ENCODE data around the gene H2BK1.

- TF ChIP-seq, protein P1, sequence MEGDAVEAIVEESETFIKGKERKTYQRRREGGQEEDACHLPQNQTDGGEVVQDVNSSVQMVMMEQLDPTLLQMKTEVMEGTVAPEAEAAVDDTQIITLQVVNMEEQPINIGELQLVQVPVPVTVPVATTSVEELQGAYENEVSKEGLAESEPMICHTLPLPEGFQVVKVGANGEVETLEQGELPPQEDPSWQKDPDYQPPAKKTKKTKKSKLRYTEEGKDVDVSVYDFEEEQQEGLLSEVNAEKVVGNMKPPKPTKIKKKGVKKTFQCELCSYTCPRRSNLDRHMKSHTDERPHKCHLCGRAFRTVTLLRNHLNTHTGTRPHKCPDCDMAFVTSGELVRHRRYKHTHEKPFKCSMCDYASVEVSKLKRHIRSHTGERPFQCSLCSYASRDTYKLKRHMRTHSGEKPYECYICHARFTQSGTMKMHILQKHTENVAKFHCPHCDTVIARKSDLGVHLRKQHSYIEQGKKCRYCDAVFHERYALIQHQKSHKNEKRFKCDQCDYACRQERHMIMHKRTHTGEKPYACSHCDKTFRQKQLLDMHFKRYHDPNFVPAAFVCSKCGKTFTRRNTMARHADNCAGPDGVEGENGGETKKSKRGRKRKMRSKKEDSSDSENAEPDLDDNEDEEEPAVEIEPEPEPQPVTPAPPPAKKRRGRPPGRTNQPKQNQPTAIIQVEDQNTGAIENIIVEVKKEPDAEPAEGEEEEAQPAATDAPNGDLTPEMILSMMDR (IDR thresholded peaks at IDR 0.05; ENCODE audit: borderline replicate concordance, extremely low read depth, low read length, poor library complexity, severe bottlenecking), result no peak
- no peak for TF ChIP-seq EZH2 (IDR thresholded peaks at IDR 0.05; ENCODE audit: borderline replicate concordance, low read depth, low read length, severe bottlenecking)
These were observed 33.9 kb downstream of the H2BK1 start for GRCh38 chr7:151176401-151176800.

Data from DND-41 (cell line).